ENCODE results near the gene STIM1.

DNA sequence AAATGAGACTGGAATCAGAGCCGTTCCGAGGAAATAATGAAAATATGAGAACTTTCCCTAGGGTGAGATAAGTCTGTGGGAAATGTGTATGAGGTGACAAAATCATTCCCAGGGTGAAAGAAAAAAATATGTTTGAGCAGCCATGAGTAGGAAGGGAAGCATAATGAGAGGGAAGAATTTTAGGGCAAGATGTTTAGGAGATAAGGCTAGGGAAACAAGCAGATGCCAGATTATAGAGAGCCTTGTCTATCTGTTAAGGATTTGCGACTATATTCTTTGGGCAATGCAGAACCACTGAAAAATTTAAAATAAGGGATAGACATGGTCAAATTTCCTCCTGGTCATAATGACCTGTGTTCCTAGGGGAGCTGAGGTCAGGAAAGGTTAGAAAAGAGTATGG is 54.4 kb downstream of the STIM1 start:
- TF ChIP-seq EZH2 (IDR thresholded peaks at IDR 0.05), result no peak
- TF ChIP-seq POLR2AphosphoS5 (IDR thresholded peaks at IDR 0.05; ENCODE audit: borderline replicate concordance, low read depth, low read length), result no peak
- TF ChIP-seq FOXP2 (optimal IDR thresholded peaks at IDR 0.05; ENCODE audit: control extremely low read depth, extremely low read length, insufficient read depth), result no peak
